ENCODE measurements around the gene TRPM1.

GRCh38 chr15:31042751-31043150 lies 58.8 kb downstream of the TRPM1 start:
- TF ChIP-seq CTCF (conservative IDR thresholded peaks at IDR 0.05; ENCODE audit: low read length) = no peak
- no peak for TF ChIP-seq EZH2phosphoT487 (IDR thresholded peaks at IDR 0.05; ENCODE audit: borderline replicate concordance, low read depth, low read length)

Measured in OCI-LY7 (cell line).